GM18505 (cell line): ENCODE data around the gene PRKAG2.

ENCODE experiments used
- ATAC-seq: cut with Tn5 transposase; IDR thresholded peaks from one replicate; pipeline ENCODE4 v1.9.1; 2021; ENCODE audit not compliant: unreplicated experiment
- POLR2A ChIP-seq: IDR thresholded peaks from 4 replicates; pipeline ENCODE4 v1.6.1; 2011; ENCODE audit warnings: borderline replicate concordance; ENCODE audit not compliant: insufficient read depth, insufficient read length; ENCODE audit errors: extremely low read depth

The PRKAG2 gene

GRCh38 chr7:151568956-151569940 is 307.7 kb downstream of the PRKAG2 start:
- TF ChIP-seq POLR2A = no peak
- no peak for ATAC-seq

- ATAC-seq = no peak
- TF ChIP-seq POLR2A = no peak
Observed at GRCh38 chr7:151566897-151567320, 310.0 kb downstream of the PRKAG2 start.

GRCh38 chr7:151565541-151565940 is 311.4 kb downstream of the PRKAG2 start:
- ATAC-seq = no peak
- no peak for TF ChIP-seq POLR2A

GRCh38 chr7:151560243-151560642 is 316.7 kb downstream of the PRKAG2 start:
- no peak for TF ChIP-seq POLR2A
- no peak for ATAC-seq

GRCh38 chr7:151559557-151560183 is 317.2 kb downstream of the PRKAG2 start:
- no peak for ATAC-seq
- TF ChIP-seq POLR2A = no peak

GRCh38 chr7:151558575-151558974 is 318.3 kb downstream of the PRKAG2 start:
- ATAC-seq = no peak
- TF ChIP-seq POLR2A = no peak

- TF ChIP-seq POLR2A = no peak
- no peak for ATAC-seq
Observed at GRCh38 chr7:151556592-151556991, 320.3 kb downstream of the PRKAG2 start.

- no peak for TF ChIP-seq POLR2A
- no peak for ATAC-seq
Observed at GRCh38 chr7:151553356-151553755, 323.6 kb downstream of the PRKAG2 start.

- no peak for TF ChIP-seq POLR2A
- ATAC-seq = no peak
Observed at GRCh38 chr7:151552352-151553028, 324.4 kb downstream of the PRKAG2 start.

- no peak for TF ChIP-seq POLR2A
- no peak for ATAC-seq
Observed at GRCh38 chr7:151551820-151552219, 325.1 kb downstream of the PRKAG2 start.

GRCh38 chr7:151550656-151551286 is 326.1 kb downstream of the PRKAG2 start:
- ATAC-seq = no peak
- TF ChIP-seq POLR2A = no peak

- no peak for ATAC-seq
- no peak for TF ChIP-seq POLR2A
Observed at GRCh38 chr7:151549644-151550043, 327.3 kb downstream of the PRKAG2 start.

GRCh38 chr7:151549083-151549482 is 327.8 kb downstream of the PRKAG2 start:
- no peak for TF ChIP-seq POLR2A
- ATAC-seq = no peak
